Measurements from ENCODE around the gene ACE.

The ACE gene

GRCh38 chr17:63514974-63515373, 38.1 kb downstream of the ACE start:
- H3K4me1 Mint-ChIP-seq = no peaks in the 10 kb centered on the region
- H3K9me3 Mint-ChIP-seq = no peaks in the 10 kb centered on the region
- H3K27ac Mint-ChIP-seq = no peak overlapping the region
- no peak overlapping the region for H3K4me3 Mint-ChIP-seq
- peaks cover 46% of the 10 kb centered on the region for H3K27me3 Mint-ChIP-seq (ENCODE audit: low read depth)
- H3K36me3 Mint-ChIP-seq (ENCODE audit: low read depth) = no peaks in the 10 kb centered on the region
- TF ChIP-seq CTCF (IDR thresholded peaks at IDR 0.05; ENCODE audit: unreplicated experiment in 3 of 3) = no peak

- Mint-ChIP-seq H3K4me3 (no peak overlapping the region), H3K9me3 (no peaks in the 10 kb centered on the region), H3K4me1 (peaks cover 1% of the 10 kb centered on the region), H3K36me3 (ENCODE audit: low read depth) (no peaks in the 10 kb centered on the region), H3K27me3 (ENCODE audit: low read depth) (peaks cover 48% of the 10 kb centered on the region), H3K27ac (no peak overlapping the region)
- TF ChIP-seq CTCF (IDR thresholded peaks at IDR 0.05; ENCODE audit: unreplicated experiment in 3 of 3) = no peak
These were observed 38.6 kb downstream of the ACE start for GRCh38 chr17:63515426-63515825.

- no peak overlapping the region for H3K27ac Mint-ChIP-seq
- H3K4me3 Mint-ChIP-seq = no peak overlapping the region
- no peaks in the 10 kb centered on the region for H3K36me3 Mint-ChIP-seq (ENCODE audit: low read depth)
- H3K27me3 Mint-ChIP-seq (ENCODE audit: low read depth) = peaks cover 58% of the 10 kb centered on the region
- TF ChIP-seq CTCF (IDR thresholded peaks at IDR 0.05; ENCODE audit: unreplicated experiment in 3 of 3) = no peak
- peaks cover 5% of the 10 kb centered on the region for H3K4me1 Mint-ChIP-seq
- H3K9me3 Mint-ChIP-seq = no peaks in the 10 kb centered on the region
These were observed 40.3 kb downstream of the ACE start for GRCh38 chr17:63516910-63517824.

- Mint-ChIP-seq H3K27me3 (ENCODE audit: low read depth) (peaks cover 55% of the 10 kb centered on the region), H3K27ac (no peak overlapping the region), H3K4me1 (peaks cover 5% of the 10 kb centered on the region), H3K36me3 (ENCODE audit: low read depth) (no peaks in the 10 kb centered on the region), H3K4me3 (no peak overlapping the region), H3K9me3 (no peaks in the 10 kb centered on the region)
- TF ChIP-seq CTCF (IDR thresholded peaks at IDR 0.05; ENCODE audit: unreplicated experiment in 3 of 3) = no peak
These were observed 41.1 kb downstream of the ACE start for GRCh38 chr17:63517825-63518534.

- no peak overlapping the region for H3K4me3 Mint-ChIP-seq
- H3K36me3 Mint-ChIP-seq (ENCODE audit: low read depth) = no peaks in the 10 kb centered on the region
- H3K27me3 Mint-ChIP-seq (ENCODE audit: low read depth) = peaks cover 61% of the 10 kb centered on the region
These were observed 42.4 kb downstream of the ACE start for GRCh38 chr17:63519116-63519881.

More at GRCh38 chr17:63519116-63519881, 42.4 kb downstream of the ACE start:
- Mint-ChIP-seq H3K27ac (peak overlapping the region; percentile 85 to 93 (median 87)), H3K9me3 (no peaks in the 10 kb centered on the region), H3K4me1 (peaks cover 5% of the 10 kb centered on the region)
- TF ChIP-seq CTCF (IDR thresholded peaks at IDR 0.05; ENCODE audit: unreplicated experiment in 3 of 3) = no peak
